ENCODE results near the gene TMEM178A.

The TMEM178A gene

GRCh38 chr2:39682066-39682692 lies 16.5 kb downstream of the TMEM178A start:
- DNase-seq: no peak

- DNase-seq: no peak
Measured at GRCh38 chr2:39683022-39683699, 17.4 kb downstream of the TMEM178A start.

- DNase-seq: no peak
Measured at GRCh38 chr2:39684464-39684863, 18.7 kb downstream of the TMEM178A start.

GRCh38 chr2:39685126-39685525 lies 19.4 kb downstream of the TMEM178A start:
- DNase-seq: no peak

DNA sequence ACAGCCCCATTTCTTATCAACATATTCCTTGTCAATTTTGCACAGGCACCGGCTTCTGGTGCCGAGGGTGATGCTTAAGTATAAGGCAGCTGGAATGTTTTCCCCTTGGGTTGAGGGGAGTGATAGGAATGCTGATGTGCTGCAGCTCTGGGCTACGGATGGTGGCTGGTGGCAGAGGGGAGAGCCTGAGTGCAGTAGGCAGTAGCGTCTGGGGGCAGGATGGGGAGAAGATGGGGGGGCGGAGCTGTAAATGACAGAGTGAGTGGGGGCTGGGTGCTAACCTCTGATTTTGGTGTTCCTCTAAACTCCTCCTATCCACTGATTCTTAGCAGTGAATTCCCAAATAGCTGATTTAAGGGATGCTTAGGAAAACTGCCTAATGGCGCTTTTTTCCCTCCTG lies 20.7 kb downstream of the TMEM178A start:
- peak; percentile 38 for DNase-seq

DNA sequence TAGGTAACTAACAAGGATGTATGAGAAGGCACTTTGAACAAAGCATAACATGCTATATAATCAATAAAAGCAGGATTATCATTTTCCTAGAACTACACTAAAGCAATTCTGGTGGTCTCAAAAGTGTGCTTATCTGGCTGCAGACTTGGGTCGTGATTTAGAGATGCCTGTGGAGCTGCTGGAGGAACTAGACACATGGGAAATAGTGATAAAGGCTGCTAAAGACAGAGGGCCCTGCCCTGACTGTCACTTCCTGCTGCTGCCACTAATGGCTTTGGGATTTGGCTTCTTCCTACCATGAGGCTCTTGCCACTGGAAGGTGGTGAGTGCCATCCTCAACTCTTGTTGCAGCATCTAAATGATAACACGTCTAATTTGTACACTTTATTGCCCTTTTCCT lies 22.5 kb downstream of the TMEM178A start:
- no peak for DNase-seq

DNA sequence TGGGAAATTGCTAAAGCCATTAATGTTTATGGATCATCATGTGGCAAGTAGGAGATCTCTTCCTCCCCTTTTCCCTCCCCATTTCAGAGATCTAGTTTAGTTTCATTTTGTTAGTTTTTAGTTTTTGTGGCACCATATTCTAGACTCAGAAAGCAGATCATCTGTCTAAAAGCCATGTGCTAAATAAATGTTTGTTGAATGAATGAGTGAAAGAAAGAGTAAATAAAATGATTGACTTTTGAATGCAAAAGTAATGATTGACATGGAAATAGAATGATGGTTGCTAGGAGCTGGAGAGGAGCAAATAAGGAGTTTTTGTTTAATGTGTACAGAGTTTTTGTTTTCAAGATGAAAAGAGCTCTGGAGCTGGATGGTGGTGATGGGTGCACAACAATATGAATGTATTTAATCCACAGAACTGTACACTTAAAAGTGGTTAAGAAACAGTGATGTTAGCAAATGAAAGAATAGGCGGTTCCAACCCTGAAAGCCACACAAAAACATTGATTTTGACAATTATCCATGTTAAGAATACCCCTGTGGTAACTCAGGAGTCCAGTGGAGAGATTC lies 23.6 kb downstream of the TMEM178A start:
- no peak for DNase-seq

GRCh38 chr2:39689876-39690275 lies 24.2 kb downstream of the TMEM178A start:
- DNase-seq: no peak

- no peak for DNase-seq
Measured at GRCh38 chr2:39693245-39693644, 27.5 kb downstream of the TMEM178A start.

- DNase-seq: peak; percentile 74
Measured at GRCh38 chr2:39696101-39696553, 30.4 kb downstream of the TMEM178A start.

GRCh38 chr2:39696838-39697237 lies 31.1 kb downstream of the TMEM178A start:
- DNase-seq: peak; percentile 77

GRCh38 chr2:39697454-39697853 lies 31.7 kb downstream of the TMEM178A start:
- no peak for DNase-seq

DNA sequence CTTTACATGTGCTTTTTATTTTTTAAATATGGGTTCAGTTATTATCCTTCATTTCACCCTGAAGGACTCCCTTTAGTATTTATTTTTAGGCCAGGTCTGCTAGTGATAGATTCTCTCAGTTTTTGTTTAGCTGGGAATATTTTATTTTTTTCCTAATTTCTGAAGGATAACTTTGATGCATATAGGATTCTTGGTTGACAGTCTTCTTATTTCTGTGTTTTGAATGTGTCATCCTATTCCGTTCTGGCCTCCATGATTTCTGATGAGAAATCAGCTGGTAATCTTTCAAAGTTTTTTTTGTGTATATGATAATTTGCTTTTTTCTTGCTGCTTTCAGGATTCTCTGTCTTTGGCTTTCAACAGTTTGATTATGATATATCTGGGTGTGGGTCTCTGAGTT lies 35.4 kb downstream of the TMEM178A start:
- no peak for DNase-seq

DNA sequence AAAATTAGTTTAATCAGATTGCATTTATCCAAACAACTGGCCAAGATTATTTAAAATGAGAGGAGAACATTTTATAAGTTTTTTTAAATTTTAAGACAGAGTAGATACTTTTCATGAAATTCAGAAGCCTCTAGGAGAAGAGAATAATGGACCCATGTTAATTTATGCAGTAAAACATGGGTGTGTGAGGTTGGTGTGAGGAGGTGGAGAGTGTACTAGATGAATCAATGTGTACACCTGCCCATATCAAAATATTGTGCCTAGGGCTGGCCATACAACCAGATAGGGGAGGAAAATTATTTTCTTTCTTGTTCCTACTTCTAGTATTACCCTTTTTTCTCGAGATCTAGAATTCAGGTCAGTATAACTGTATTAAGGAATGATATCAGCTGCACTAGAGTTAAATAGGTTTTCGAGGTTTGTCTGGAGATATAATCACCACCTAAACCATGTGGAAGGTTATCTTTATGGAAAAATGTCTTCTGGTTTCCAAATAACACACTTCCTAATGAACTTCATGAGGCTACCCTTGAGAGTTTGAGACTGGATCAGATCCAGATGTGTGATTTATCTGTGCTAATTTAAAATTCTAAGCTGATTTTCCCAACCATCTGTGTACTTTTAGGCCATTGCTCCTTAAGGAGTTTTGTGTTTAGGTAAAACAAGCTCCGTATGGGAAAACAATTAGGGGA lies 37.6 kb downstream of the TMEM178A start:
- no peak for DNase-seq

DNA sequence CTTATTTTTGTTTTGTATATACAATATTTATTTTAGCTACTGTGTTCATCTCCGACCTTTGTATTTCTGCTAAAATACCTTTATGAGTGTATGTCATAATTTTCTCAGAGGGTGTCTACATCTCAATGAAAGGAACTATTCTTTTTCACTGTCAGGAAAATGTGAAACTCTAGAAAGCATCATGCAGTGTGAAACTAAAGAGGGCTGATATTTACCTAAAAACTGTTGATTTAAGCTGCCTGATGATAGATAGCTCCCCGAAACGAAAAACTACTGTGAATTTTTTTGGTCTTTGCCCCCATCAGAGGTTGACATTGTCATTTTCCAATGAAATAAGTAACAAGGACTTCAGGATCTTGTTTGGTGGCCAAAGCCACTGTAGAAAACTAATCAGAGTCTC lies 38.8 kb downstream of the TMEM178A start:
- DNase-seq: no peak

DNA sequence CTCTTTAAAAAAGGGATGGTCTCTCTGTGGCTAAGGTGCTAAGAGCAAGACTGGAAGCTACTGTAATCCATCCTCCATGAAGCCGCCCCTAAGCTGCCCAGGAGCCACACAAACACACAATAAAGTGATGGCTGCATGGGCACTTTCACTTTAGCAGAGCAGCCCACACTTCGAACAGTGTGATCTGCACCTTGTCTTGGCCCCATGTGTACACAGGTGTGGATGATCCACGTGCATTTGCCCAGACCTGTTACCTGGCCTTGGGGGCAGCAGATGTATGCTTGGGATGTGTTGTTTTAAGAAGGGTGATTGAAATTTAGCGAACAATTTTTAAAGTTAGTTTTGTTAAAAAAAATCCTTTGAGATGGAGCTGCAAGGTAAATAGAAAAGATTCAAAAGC lies 39.9 kb downstream of the TMEM178A start:
- no peak for DNase-seq

GRCh38 chr2:39706312-39706711 lies 40.6 kb downstream of the TMEM178A start:
- DNase-seq: no peak

DNA sequence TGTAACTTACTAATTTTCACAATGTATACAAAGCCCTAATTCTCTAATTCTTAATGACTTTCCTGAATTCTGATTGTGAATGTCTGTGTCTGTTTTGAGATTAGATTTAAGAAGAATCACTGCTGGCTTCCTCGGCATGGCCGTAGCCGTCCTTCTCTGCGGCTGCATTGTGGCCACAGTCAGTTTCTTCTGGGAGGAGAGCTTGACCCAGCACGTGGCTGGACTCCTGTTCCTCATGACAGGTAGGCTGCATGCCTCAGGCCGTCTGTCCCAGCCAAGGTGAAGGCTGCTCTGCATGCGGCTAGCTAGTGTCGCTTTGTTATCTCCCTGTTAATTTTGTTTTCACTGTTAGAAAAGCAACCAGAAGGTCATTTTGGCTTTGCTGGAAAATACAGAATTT lies 41.2 kb downstream of the TMEM178A start:
- no peak for DNase-seq

DNA sequence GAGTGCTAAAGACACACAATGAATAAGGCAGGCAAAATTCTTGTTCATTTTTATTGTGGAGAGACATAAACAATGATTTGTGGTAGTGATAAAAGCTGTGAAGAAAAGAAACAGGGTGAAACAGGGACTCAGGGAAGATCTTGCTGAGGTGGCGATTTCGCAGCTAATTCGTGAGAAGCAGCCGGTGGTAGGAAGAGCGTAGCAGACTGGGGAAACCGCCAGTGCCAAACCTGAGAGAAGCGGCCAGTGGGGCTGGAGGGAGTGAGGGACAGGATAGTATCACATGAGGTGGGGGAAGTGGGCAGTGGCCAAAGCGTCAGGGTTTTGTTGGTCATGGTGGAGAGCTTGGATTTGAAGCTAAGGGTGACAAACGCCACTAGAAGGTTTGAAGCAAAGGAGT lies 42.3 kb downstream of the TMEM178A start:
- no peak for DNase-seq

- DNase-seq: no peak
Measured at GRCh38 chr2:39710807-39711206, 45.1 kb downstream of the TMEM178A start.

GRCh38 chr2:39712953-39713352 lies 47.2 kb downstream of the TMEM178A start:
- DNase-seq: no peak

DNA sequence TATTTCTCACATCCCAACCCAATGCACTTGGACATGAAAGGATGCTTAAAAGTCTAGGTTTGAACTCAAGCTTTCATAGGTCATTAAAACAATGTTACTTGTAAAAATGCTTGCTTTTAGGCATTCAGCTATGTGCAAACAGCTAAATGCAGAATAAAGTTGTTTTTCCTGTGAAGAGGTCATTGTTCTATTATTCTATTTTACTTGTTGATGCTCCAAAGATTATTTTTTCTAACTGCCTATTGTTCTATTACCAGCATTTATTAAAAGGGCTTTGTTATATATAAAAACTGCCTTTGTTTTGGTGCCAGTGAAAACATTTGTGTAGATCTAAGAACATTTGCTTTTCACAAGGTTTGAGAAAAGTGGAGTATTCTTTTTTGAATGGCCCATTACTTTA lies 49.4 kb downstream of the TMEM178A start:
- no peak for DNase-seq

- DNase-seq: no peak
Measured at GRCh38 chr2:39715822-39716221, 50.1 kb downstream of the TMEM178A start.

DNA sequence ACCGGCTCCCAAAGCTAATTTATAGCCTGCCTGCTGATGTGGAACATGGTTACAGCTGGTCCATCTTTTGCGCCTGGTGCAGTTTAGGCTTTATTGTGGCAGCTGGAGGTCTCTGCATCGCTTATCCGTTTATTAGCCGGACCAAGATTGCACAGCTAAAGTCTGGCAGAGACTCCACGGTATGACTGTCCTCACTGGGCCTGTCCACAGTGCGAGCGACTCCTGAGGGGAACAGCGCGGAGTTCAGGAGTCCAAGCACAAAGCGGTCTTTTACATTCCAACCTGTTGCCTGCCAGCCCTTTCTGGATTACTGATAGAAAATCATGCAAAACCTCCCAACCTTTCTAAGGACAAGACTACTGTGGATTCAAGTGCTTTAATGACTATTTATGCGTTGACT lies 51.4 kb downstream of the TMEM178A start:
- DNase-seq: no peak

Measured in eye (tissue), 1 donor.